T follicular helper cell (primary cell): ENCODE measurements around the gene NXT1.

Experiments used
- DNase-seq: peaks from one replicate; pipeline ENCODE4 v3.0.0-alpha.2; 2020; ENCODE audit warnings: low read depth

The NXT1 gene

DNA sequence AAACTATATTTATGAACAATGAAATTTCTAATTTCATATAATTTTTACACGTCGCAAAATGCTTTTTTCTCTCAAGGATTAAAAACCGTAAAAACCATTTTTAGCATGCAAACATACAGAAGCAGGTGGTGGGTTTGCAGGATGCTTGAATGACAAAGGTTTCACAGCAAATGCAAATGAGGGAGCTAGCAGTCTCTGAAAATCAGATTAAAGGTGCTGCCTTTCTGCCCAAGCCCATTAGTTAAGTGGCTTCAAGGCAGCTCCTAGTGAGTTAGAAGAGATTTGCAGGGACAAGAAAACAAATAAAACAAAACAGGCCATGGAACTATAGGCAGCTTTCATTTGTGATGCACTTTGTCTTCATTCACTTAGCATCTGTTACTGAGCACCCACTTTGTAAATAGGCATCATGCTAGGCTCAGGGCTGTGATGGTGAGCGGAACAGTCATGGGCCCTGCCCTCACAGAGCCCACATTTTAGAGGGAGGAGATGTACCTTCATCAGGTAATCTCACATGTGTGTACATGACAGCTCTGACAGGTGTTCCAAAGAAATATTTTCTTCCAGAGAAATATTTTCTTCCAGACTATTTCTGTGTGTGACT, 41.2 kb downstream of the NXT1 start:
- DNase-seq: no peak

DNA sequence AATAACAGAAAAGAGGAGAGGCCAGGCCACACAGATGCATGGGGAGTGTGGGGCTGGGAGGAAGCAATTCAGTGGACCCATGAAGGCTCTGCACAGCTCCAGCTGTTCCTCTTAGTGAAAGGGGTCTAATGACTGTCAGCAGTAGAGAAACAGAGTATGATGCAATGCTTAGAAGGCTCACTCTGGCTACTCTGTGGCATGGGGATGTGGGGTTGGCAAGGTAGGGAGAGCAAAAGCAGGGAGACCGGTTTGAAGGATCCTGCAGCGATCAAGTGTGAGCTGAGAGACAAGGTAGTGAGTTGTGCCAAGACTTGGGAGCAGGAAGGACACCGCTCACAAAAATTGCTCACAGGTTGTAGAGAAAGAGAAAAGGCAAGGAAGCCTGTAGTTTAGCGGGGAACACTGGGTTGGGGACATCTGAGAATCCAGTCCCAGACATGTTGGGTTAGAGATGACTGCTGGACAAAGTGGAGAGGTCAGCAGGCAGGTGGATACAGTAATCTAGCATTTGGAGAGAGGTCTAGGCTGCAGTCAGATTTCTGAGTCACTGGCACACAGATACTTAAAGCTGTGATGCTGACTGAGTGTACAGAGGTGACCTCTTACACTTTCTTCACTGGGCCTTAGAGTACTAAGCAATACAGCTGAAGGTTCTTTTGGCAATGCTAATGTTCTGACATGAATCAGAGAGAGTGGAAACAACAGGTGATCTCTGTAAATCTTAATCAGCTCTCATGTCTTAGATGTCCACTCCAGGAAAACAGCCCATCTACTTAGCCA, 43.6 kb downstream of the NXT1 start:
- DNase-seq: no peak

DNA sequence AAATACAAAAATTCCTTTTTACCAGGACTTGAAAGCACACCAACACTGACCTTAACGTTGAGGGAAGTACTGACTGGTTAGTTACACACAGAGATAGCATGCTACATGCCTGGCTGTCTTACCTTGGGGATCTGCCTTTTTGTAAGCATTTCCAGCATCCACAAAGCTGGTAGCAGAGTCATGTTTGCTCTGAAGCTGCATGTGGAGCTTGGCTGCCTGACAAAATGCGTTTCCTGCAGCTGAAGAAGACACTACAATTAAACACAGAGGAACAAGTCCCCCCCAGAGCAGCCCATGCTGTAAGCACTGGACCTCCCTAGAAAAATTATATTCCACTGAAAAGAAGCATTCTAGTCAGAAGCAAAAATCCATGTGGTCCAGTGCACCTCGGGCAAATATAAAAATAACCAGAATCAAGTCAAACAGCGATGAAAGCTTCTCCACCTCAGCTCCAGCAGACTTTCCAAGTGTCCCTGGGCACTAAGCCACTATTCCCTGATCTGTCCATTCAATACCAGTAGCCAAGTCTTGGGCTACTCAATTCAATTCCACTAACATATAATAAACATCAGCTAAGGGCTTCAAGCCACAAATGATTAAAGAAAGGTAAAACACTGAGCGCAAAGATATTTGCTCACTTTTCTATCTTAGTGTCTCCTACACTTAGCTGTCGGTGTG, 46.5 kb downstream of the NXT1 start:
- no peak for DNase-seq

DNA sequence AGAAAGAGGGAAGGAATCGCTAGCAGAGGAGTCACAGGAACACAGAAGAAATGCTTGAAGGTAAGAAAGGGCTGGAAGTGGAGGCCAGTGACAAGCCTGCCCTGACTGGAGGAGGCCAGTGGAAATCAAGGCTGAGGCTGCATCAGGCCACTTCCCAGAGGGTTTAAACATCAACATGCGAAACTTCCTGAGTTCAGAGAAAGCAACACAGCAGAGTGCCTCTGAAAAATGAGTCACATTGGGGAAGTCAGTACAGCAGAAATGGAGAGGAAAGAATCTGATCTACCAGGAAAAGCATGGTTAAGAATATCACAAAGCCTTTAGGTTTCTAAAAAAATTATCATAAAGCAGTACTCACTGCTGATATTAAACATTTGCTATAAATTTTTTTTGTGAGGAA, 47.4 kb downstream of the NXT1 start:
- DNase-seq: no peak

DNA sequence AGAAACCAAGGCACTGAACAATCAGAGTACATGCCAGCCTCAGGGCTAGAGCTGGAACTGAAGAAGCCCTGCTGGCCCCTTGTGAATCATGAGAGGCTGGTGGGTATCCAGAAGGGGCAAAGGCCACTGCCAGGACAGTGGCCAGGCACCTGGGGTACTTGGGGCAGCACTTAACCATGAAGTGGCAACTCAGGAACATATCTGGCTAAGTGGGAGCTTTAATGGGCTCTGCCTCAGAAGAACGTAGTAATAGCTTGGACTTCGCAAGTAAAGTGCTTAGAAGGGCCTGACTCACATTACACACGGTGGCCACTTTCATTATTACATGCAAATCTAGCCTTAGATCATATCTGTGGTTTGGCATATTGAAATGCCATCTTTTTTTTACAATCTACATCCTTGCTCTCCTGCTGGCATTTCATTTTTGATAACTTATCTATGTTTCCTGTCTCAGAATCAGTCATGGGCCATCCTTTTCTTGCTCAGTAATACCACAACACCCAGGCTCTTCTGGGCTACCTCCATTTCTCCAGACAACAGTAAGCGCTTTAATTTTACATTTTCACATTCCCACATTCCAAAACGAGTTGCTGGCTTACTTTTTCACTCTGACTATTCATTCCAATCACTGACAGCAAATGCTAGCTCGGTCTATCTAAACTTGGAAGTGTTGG, 49.1 kb downstream of the NXT1 start:
- DNase-seq: no peak

DNA sequence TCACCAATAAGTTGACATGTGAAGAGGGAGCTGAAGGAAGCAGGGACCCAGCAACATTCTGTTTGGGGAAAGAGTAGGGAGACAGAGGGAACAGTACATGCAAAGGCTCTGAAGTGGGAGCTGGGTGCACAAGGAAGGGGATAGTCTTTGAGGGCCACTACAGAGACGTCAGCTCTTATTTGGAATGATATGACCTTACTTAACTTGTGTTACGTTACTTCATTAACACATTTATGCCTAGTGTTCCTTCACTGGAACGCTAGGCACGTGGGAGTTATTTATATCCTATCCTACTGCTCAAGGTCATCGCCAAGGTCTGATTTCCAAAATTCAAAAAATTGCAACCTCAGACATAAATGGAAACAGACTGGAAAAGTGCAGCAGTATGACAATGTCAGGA, 50.5 kb downstream of the NXT1 start:
- no peak for DNase-seq

DNA sequence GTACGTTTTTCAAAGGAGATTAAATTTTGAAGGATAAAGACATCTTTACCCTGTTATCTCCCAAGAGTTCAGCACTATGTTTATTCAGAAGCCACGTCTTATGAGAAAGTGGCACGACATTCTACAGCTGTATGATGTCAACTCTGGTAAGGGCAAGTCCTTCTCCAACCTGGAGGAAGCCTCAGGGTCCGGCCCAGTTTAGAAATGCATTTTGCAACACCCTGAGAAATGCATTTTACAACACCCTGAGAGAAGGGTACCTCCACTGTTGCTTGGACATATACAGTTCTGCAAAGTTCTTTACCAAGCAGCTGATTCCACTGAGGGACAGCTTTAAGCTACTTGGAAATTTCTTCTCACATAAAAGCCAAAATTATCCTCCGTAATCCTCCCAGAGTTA, 53.2 kb downstream of the NXT1 start:
- DNase-seq: no peak

DNA sequence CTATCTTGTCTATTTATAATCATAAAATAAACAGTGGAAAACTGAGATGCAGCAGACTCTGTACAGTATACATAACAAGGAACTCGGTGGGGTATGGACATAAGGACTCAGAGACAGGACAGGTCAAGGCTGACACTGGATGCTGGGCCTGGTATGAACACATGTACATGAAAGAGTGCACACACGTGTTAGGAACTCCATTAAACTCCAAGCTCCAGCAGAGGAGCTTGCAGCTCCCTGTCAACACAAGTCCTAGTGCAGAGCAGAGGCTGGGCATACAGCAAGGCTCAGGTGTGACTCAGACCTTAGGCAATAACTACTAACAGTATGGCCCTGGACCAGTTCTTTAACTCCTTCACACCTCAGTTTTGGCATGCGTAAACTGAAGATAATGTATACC, 53.6 kb downstream of the NXT1 start:
- no peak for DNase-seq
